Measurements from ENCODE around the gene MRI1. TPM values are rescaled to one million over a fixed set of nuclear protein-coding genes. Genes with fewer than 3 reads are reported as not detected.
A peak's percentile ranks its signal among the peaks of the same experiment; 100 is the strongest.

The MRI1 gene
- total and polyA plus RNA-seq, 4 donors: 16.3 to 50.0 (median 17.7) TPM

DNA sequence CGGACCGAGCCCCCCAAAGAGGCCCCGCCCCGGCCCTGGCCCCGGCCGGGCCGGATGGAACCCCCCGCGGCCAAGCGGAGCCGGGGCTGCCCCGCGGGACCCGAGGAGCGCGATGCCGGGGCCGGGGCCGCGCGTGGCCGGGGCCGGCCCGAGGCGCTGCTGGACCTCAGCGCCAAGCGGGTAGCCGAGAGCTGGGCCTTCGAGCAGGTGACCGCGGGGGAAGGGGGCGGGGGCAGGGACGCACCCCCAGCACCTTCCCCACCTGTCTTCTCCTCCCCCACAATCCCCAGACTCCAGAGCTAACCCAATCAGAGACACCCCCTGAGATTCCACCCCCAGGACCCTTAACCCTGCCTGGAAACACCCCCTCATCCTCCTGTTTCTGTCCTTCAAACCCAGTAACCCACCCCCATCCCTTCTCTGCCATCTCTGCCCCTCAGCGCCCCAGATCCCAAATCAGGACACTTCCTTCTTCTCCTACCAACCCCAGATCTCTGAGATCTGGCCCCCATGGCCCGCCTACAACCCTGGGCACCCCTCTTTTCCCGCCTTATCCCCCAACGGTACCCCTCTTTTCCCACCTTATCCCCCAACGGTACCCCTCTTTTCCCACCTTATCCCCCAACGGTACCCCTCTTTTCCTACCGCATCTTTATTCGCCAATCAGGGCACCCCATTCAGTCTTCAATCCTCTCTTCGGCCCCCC, 31.4 kb downstream of the MRI1 start:
- whole genome bisulfite sequencing: 9% methylated on average over 42 of the region's 42 CpGs
- TF ChIP-seq, protein P1, sequence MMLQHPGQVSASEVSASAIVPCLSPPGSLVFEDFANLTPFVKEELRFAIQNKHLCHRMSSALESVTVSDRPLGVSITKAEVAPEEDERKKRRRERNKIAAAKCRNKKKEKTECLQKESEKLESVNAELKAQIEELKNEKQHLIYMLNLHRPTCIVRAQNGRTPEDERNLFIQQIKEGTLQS (IDR thresholded peaks at IDR 0.05): no peak
- TF ChIP-seq, protein P2, sequence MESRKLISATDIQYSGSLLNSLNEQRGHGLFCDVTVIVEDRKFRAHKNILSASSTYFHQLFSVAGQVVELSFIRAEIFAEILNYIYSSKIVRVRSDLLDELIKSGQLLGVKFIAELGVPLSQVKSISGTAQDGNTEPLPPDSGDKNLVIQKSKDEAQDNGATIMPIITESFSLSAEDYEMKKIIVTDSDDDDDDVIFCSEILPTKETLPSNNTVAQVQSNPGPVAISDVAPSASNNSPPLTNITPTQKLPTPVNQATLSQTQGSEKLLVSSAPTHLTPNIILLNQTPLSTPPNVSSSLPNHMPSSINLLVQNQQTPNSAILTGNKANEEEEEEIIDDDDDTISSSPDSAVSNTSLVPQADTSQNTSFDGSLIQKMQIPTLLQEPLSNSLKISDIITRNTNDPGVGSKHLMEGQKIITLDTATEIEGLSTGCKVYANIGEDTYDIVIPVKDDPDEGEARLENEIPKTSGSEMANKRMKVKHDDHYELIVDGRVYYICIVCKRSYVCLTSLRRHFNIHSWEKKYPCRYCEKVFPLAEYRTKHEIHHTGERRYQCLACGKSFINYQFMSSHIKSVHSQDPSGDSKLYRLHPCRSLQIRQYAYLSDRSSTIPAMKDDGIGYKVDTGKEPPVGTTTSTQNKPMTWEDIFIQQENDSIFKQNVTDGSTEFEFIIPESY (IDR thresholded peaks at IDR 0.05): no peak
- no peak for TF ChIP-seq GABPA (IDR thresholded peaks at IDR 0.05 in 1 of 2, conservative IDR thresholded peaks at IDR 0.05 in 1 of 2)
- Histone ChIP-seq H3K4me1 (ENCODE audit: control insufficient read depth in 4 of 4, insufficient read depth in 4 of 4, low read length in 3 of 4) (peaks cover 0 to 14% (median 9%) of the 10 kb centered on the region in 4 donors), H3K9ac (ENCODE audit: low read depth in 1 of 2, low read length in 2 of 2) (peak overlapping the region; percentile 60 to 79), H3K27ac (ENCODE audit: low read depth in 1 of 2, low read length in 2 of 2) (peak overlapping the region; percentile 61 to 78), H3K27me3 (ENCODE audit: control insufficient read depth in 4 of 4, insufficient read depth in 4 of 4, low read length in 3 of 4) (no peaks in the 10 kb centered on the region), H3K4me3 (ENCODE audit: low read depth in 1 of 3, low read length in 3 of 3) (peak overlapping the region; percentile 49 to 96 (median 53)), H3K36me3 (ENCODE audit: control insufficient read depth in 4 of 4, insufficient read depth in 3 of 4, low read depth in 1 of 4, low read length in 3 of 4) (no peaks in the 10 kb centered on the region), H3K9me3 (ENCODE audit: control insufficient read depth in 4 of 4, low read length in 3 of 4) (no peaks in the 10 kb centered on the region)
- no peak for DNase-seq (ENCODE audit: low spot score)

DNA sequence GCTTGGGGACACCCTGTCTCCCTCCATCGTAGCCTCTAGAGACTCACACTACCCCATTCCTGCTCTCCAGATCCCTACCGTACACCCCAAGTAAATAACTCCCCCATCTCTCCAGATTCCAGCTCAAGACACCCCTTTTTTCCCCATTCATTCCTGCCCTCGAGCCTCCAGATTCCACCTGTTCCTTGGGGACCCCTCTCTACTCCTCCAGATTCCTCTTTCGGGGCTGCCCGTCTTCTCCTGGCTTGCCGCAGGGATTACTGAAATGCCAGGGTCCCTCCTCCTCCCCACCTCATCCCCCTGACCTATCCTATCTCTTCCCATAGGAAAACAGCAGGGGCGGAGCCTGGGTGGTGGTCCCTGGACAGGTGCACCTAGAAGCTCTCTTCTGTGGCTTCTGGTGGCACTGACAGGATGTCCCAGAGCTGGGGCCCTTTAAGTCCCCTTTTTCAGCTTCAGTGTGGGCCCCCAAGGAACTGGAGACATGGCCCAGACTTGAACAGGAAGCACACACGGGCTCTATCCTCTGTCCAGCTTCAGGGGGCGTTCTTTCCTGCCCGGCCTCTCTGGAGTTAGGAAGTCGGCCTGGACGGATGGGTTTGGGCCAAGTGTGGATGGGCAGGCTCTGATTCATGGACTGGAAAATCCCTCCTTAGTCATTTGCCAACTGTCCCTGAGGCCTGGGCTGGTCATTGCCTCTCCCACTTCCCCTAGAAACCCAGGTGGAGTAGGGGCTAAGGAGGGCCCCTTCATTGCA, 32.2 kb downstream of the MRI1 start:
- TF ChIP-seq YY1 (IDR thresholded peaks at IDR 0.05) (no peak), RAD21 (IDR thresholded peaks at IDR 0.05) (peak; percentile 16 to 35)
- peak overlapping the region; percentile 61 to 78 for H3K27ac ChIP-seq (ENCODE audit: low read depth in 1 of 2, low read length in 2 of 2)

DNA sequence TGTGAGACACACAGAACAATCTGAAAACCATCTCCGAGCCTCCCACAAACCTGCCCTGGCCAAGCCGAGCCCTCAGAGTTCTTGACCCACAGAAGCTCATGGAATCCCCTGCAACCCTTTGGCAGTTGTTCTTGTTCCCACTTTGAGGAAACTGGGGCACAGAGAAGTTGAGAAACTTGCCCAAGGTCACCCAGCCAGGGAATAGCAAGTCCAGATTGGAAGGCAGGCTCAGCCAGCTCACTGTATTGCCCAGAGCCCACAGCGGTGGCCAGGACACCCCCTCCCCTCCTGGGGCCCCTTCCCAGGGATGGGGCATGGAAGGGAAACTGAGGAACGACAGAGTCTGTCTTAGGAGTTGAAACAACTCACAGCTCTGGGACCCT, 32.7 kb downstream of the MRI1 start:
- TF ChIP-seq GABPA (IDR thresholded peaks at IDR 0.05 in 1 of 2, conservative IDR thresholded peaks at IDR 0.05 in 1 of 2) (no peak), RXRA (IDR thresholded peaks at IDR 0.05) (no peak), RAD21 (IDR thresholded peaks at IDR 0.05) (no peak)
- TF ChIP-seq, protein P3, sequence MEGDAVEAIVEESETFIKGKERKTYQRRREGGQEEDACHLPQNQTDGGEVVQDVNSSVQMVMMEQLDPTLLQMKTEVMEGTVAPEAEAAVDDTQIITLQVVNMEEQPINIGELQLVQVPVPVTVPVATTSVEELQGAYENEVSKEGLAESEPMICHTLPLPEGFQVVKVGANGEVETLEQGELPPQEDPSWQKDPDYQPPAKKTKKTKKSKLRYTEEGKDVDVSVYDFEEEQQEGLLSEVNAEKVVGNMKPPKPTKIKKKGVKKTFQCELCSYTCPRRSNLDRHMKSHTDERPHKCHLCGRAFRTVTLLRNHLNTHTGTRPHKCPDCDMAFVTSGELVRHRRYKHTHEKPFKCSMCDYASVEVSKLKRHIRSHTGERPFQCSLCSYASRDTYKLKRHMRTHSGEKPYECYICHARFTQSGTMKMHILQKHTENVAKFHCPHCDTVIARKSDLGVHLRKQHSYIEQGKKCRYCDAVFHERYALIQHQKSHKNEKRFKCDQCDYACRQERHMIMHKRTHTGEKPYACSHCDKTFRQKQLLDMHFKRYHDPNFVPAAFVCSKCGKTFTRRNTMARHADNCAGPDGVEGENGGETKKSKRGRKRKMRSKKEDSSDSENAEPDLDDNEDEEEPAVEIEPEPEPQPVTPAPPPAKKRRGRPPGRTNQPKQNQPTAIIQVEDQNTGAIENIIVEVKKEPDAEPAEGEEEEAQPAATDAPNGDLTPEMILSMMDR (IDR thresholded peaks at IDR 0.05; ENCODE audit: low read depth, low read length, missing input control): no peak
- no peak overlapping the region for H3K9ac ChIP-seq (ENCODE audit: low read depth in 1 of 2, low read length in 2 of 2)
- H3K36me3 ChIP-seq (ENCODE audit: control insufficient read depth in 4 of 4, insufficient read depth in 3 of 4, low read depth in 1 of 4, low read length in 3 of 4): no peaks in the 10 kb centered on the region
- no peak for DNase-seq (ENCODE audit: low spot score)
- peak overlapping the region; percentile 61 to 78 for H3K27ac ChIP-seq (ENCODE audit: low read depth in 1 of 2, low read length in 2 of 2)
- H3K4me3 ChIP-seq (ENCODE audit: low read depth in 1 of 3, low read length in 3 of 3): no peak overlapping the region
- no peaks in the 10 kb centered on the region for H3K27me3 ChIP-seq (ENCODE audit: control insufficient read depth in 4 of 4, insufficient read depth in 4 of 4, low read length in 3 of 4)
- H3K9me3 ChIP-seq (ENCODE audit: control insufficient read depth in 4 of 4, low read length in 3 of 4): no peaks in the 10 kb centered on the region
- WGBS: 80% methylated on average over 4 of the region's 4 CpGs
- peaks cover 0 to 14% (median 9%) of the 10 kb centered on the region in 4 donors for H3K4me1 ChIP-seq (ENCODE audit: control insufficient read depth in 4 of 4, insufficient read depth in 4 of 4, low read length in 3 of 4)

More for the DNA sequence above, 32.2 kb downstream of the MRI1 start:
- H3K9ac ChIP-seq (ENCODE audit: low read depth in 1 of 2, low read length in 2 of 2): no peak overlapping the region
- no peaks in the 10 kb centered on the region for H3K9me3 ChIP-seq (ENCODE audit: control insufficient read depth in 4 of 4, low read length in 3 of 4)
- no peak for DNase-seq (ENCODE audit: low spot score)
- H3K36me3 ChIP-seq (ENCODE audit: control insufficient read depth in 4 of 4, insufficient read depth in 3 of 4, low read depth in 1 of 4, low read length in 3 of 4): no peaks in the 10 kb centered on the region
- no peak overlapping the region for H3K4me3 ChIP-seq (ENCODE audit: low read depth in 1 of 3, low read length in 3 of 3)
- 48% methylated on average over 12 of the region's 12 CpGs for WGBS
- H3K27me3 ChIP-seq (ENCODE audit: control insufficient read depth in 4 of 4, insufficient read depth in 4 of 4, low read length in 3 of 4): no peaks in the 10 kb centered on the region
- peaks cover 0 to 14% (median 9%) of the 10 kb centered on the region in 4 donors for H3K4me1 ChIP-seq (ENCODE audit: control insufficient read depth in 4 of 4, insufficient read depth in 4 of 4, low read length in 3 of 4)

Data from liver (tissue), 9 donors.